Body of pancreas (tissue), 4 donors: ENCODE results near the gene NKD1. TPM values are rescaled to one million over a fixed set of nuclear protein-coding genes. Genes with fewer than 3 reads are reported as not detected.
"Not testable (repeated sequence)": the region's sequence is repeated elsewhere in the genome, so short reads cannot be mapped to it uniquely, and the experiment has no call there.

Experiments
- ATAC-seq: fragments of 150-250 bp; one replicate; pipeline ENCODE4 v1.9.1; 2016
- DNase-seq, 4 donors: peaks; one replicate each; pipeline ENCODE4 v3.0.0-alpha.2; 2019
- H3K27ac ChIP-seq, 4 donors: fragments of 200-600 bp; sonication (generic); 1 replicate in 3 of 4; 2 replicates in 1 of 4; pipeline versions ENCODE4 v1.5.1 to v1.6.1; 2016 to 2019; ENCODE audit warnings: mild to moderate bottlenecking in 1 of 4, mixed read lengths in 1 of 4, moderate library complexity in 1 of 4
- H3K27me3 ChIP-seq, 2 donors: fragments of 200-600 bp; sonication (generic); one replicate each; pipeline ENCODE4 v1.6.0; 2016; ENCODE audit warnings: mild to moderate bottlenecking in 1 of 2
- H3K36me3 ChIP-seq, 2 donors: fragments of 200-600 bp; sonication (generic); replicated peaks in 1 of 2; 2 replicates each; pipeline ENCODE4 v1.5.1; 2016; ENCODE audit warnings: low read depth in 2 of 2; ENCODE audit not compliant: insufficient read depth in 1 of 2
- H3K4me1 ChIP-seq: fragments of 200-600 bp; sonication (generic); one replicate; pipeline ENCODE4 v1.6.0; 2016
- H3K4me3 ChIP-seq, 2 donors: fragments of 200-600 bp; sonication (generic); 1 replicate in 1 of 2; 2 replicates in 1 of 2; pipeline ENCODE4 v1.5.1; 2016 to 2019
- H3K9me3 ChIP-seq, 3 donors: fragments of 200-600 bp; sonication (generic); 1 replicate in 2 of 3; 2 replicates in 1 of 3; pipeline ENCODE4 v1.5.1; 2016
- CTCF ChIP-seq, 7 experiments: fragments of 450-650 bp in 4 of 7; fragments of 200-600 bp in 3 of 7; sonication (generic) in 3 of 7; IDR thresholded peaks; one replicate each; pipeline ENCODE4 v1.5.1; 2016 to 2019; ENCODE audit warnings: antibody characterized with exemption in 7 of 7
- POLR2A ChIP-seq, 3 donors: fragments of 450-650 bp; IDR thresholded peaks; one replicate each; pipeline ENCODE4 v1.6.1; 2016; ENCODE audit warnings: antibody characterized with exemption in 3 of 3, mild to moderate bottlenecking in 2 of 3
- WGBS, 2 donors: methylation state at CpG; one replicate each; pipeline ENCODE4 v1.1.5; 2017; 5-methylcytosine and 5-hydroxymethylcytosine counted together
- intact Hi-C: fragments of 100-400 bp; cut with DNase I; formaldehyde crosslinking; loops from one replicate; pipeline ENCODE4 v1.15.1; 2023
- total RNA-seq, 2 donors: library from RNA; depleted of rRNA; stranded (reverse); fragments of >200 nt; gene quantifications; one replicate each; pipeline ENCODE4 v1.1.0, GENCODE V29; 2016

Gene NKD1
- total RNA-seq, 2 donors from 2014 or later, result 2.0 to 4.9 TPM

- TF ChIP-seq CTCF (IDR thresholded peaks at IDR 0.05) (no peak), POLR2A (IDR thresholded peaks at IDR 0.05) (no peak)
- Histone ChIP-seq H3K9me3 (no peaks in the 10 kb centered on the region), H3K4me3 (no peak overlapping the region), H3K27me3 (no peaks in the 10 kb centered on the region), H3K4me1 (peaks cover 3% of the 10 kb centered on the region), H3K27ac (no peak overlapping the region), H3K36me3 (no peaks in the 10 kb centered on the region)
- no peak for ATAC-seq
- intact Hi-C loops, result no loop called here
- DNase-seq, result no peak
- 78 to 83% methylated on average over 12 of the region's 12 CpGs for WGBS, 2 donors
These were observed 12.5 kb upstream of the NKD1 start for GRCh38 chr16:50535506-50536257.

- H3K4me3 ChIP-seq, H3K27me3 ChIP-seq, H3K9me3 ChIP-seq, DNase-seq, H3K4me1 ChIP-seq, H3K27ac ChIP-seq, H3K36me3 ChIP-seq, intact Hi-C loops, ATAC-seq: not testable (repeated sequence)
- WGBS, 2 donors, result 85% methylated on average over 7 of the region's 7 CpGs
These were observed 11.9 kb upstream of the NKD1 start for GRCh38 chr16:50536258-50536645.

GRCh38 chr16:50537533-50538290 is 10.5 kb upstream of the NKD1 start:
- DNase-seq (no peak), ATAC-seq (no peak)
- Histone ChIP-seq H3K36me3 (no peaks in the 10 kb centered on the region), H3K27ac (no peak overlapping the region), H3K9me3 (no peaks in the 10 kb centered on the region), H3K4me3 (no peak overlapping the region), H3K4me1 (no peaks in the 10 kb centered on the region), H3K27me3 (no peaks in the 10 kb centered on the region)
- 73% methylated on average over 6 to 8 of the region's 8 CpGs for WGBS, 2 donors
- TF ChIP-seq POLR2A (IDR thresholded peaks at IDR 0.05) (no peak), CTCF (IDR thresholded peaks at IDR 0.05) (no peak)
- intact Hi-C loops, result no loop called here

- ATAC-seq (no peak), DNase-seq (no peak)
- Histone ChIP-seq H3K36me3 (no peaks in the 10 kb centered on the region), H3K4me1 (no peaks in the 10 kb centered on the region), H3K27me3 (no peaks in the 10 kb centered on the region), H3K4me3 (no peak overlapping the region), H3K27ac (no peak overlapping the region), H3K9me3 (no peaks in the 10 kb centered on the region)
- intact Hi-C loops, result no loop called here
- TF ChIP-seq CTCF (IDR thresholded peaks at IDR 0.05) (no peak), POLR2A (IDR thresholded peaks at IDR 0.05) (no peak)
- WGBS, 2 donors, result 85 to 87% methylated on average over 11 of the region's 11 CpGs
These were observed 9.7 kb upstream of the NKD1 start for GRCh38 chr16:50538411-50539052.

- H3K27me3 ChIP-seq, result no peaks in the 10 kb centered on the region
- DNase-seq, result no peak
- H3K4me1 ChIP-seq, result no peaks in the 10 kb centered on the region
- H3K27ac ChIP-seq, result no peak overlapping the region
- no peak for TF ChIP-seq CTCF (IDR thresholded peaks at IDR 0.05)
- TF ChIP-seq POLR2A (IDR thresholded peaks at IDR 0.05), result no peak
- intact Hi-C loops, result no loop called here
- WGBS, 2 donors, result 57 to 65% methylated on average over 15 to 17 of the region's 17 CpGs
- no peaks in the 10 kb centered on the region for H3K9me3 ChIP-seq
- no peak for ATAC-seq
- H3K4me3 ChIP-seq, result no peak overlapping the region
- H3K36me3 ChIP-seq, result no peaks in the 10 kb centered on the region
These were observed 9.0 kb upstream of the NKD1 start for GRCh38 chr16:50539053-50539695.
